A549 (cell line): ENCODE results near the gene SLC9C1. TPM values are rescaled to one million over a fixed set of nuclear protein-coding genes. Genes with fewer than 3 reads are reported as not detected.

Experiments used
- ATAC-seq, 2 experiments: fragments of 200-7000 bp in 1 of 2; fragments of >200 bp in 1 of 2; cut with Nextera tagmentation in 1 of 2; cut with Tn5 transposase in 1 of 2; 3 replicates each; pipeline versions ENCODE4 v1.8.0 to v1.9.1; 2018 to 2020; ENCODE audit warnings: mild to moderate bottlenecking in 1 of 2, moderate library complexity in 1 of 2
- CTCF ChIA-PET: fragments of 300-600 bp; sonication (Branson Sonifier 250); formaldehyde crosslinking; extraction: SDS; loops from one replicate; lab custom pipeline; 2021; ENCODE audit warnings: antibody characterized with exemption, inconsistent platforms; lab: Yijun Ruan, JAX
- POLR2A ChIA-PET: fragments of 350-600 bp; formaldehyde crosslinking; extraction: SDS; loops from one replicate; lab custom pipeline; 2021; ENCODE audit warnings: antibody characterized with exemption, inconsistent platforms; lab: Yijun Ruan, JAX
- DNase-seq, 2 experiments: peaks; one replicate each; pipeline versions ENCODE4 v3.0.0 to v3.0.0-alpha.2; 2011 to 2016; ENCODE audit warnings: low read depth in 1 of 2, low spot score in 1 of 2
- FAIRE-seq: peaks from 2 replicates; lab custom pipeline; 2011; peaks lifted over from hg19 to GRCh38; lab: Jason Lieb, UNC
- H3K27ac ChIP-seq, 2 experiments: fragments of >200 bp; sonication (Bioruptor Twin); formaldehyde crosslinking; 3 replicates each; pipeline ENCODE4 v1.5.1; 2016 to 2017
- H3K4me1 ChIP-seq: fragments of >200 bp; sonication (Bioruptor Twin); formaldehyde crosslinking; 3 replicates; pipeline ENCODE4 v1.6.1; 2016
- H3K4me2 ChIP-seq: fragments of >200 bp; sonication (Bioruptor Twin); formaldehyde crosslinking; 3 replicates; pipeline ENCODE4 v1.6.1; 2016
- H3K4me3 ChIP-seq: fragments of >200 bp; sonication (Bioruptor Twin); formaldehyde crosslinking; 3 replicates; pipeline ENCODE4 v1.5.1; 2016
- H3K9me3 ChIP-seq: fragments of >200 bp; sonication (Bioruptor Twin); formaldehyde crosslinking; 3 replicates; pipeline ENCODE4 v1.6.1; 2016
- BCL3 ChIP-seq: fragments of >200 bp; sonication (Bioruptor Twin); formaldehyde crosslinking; IDR thresholded peaks from 3 replicates; pipeline ENCODE4 v1.6.1; 2016
- CHD2 ChIP-seq: fragments of 150-350 bp; IDR thresholded peaks from 2 replicates; pipeline ENCODE4 v1.6.1; 2014; ENCODE audit warnings: low read length; ENCODE audit not compliant: partially characterized antibody
- CTCF ChIP-seq: fragments of >200 bp; sonication (Bioruptor Twin); formaldehyde crosslinking; IDR thresholded peaks from 3 replicates; pipeline ENCODE4 v1.5.1; 2016
- E2F6 ChIP-seq: IDR thresholded peaks from 2 replicates; pipeline ENCODE4 v1.6.1; 2012; ENCODE audit warnings: low read depth, borderline replicate concordance
- EHMT2 ChIP-seq: fragments of 200-600 bp; sonication (generic); IDR thresholded peaks from 2 replicates; pipeline ENCODE4 v1.6.1; 2016; ENCODE audit warnings: antibody characterized with exemption, low read depth, mild to moderate bottlenecking, moderate library complexity
- ESRRA ChIP-seq: fragments of 150-350 bp; IDR thresholded peaks from 2 replicates; pipeline ENCODE4 v1.6.1; 2014; ENCODE audit warnings: mild to moderate bottlenecking, low read length, borderline replicate concordance
- HES2 ChIP-seq: fragments of >200 bp; sonication (Bioruptor Twin); formaldehyde crosslinking; IDR thresholded peaks from 2 replicates; pipeline ENCODE4 v1.6.1; 2016
- HMGXB4 ChIP-seq: fragments of 250-450 bp; sonication (Bioruptor Pico); IDR thresholded peaks from 2 replicates; pipeline ENCODE4 v1.5.0; 2021; ENCODE audit warnings: mild to moderate bottlenecking, moderate library complexity, borderline replicate concordance
- HOXB5 ChIP-seq: fragments of 250-450 bp; sonication (Bioruptor Pico); IDR thresholded peaks from 2 replicates; pipeline ENCODE4 v1.5.0; 2020; ENCODE audit warnings: mild to moderate bottlenecking, moderate library complexity
- JUN ChIP-seq, 2 experiments: fragments of >200 bp; sonication (Bioruptor Twin); formaldehyde crosslinking; IDR thresholded peaks; 2 replicates in 1 of 2; 3 replicates in 1 of 2; pipeline ENCODE4 v1.6.1; 2016 to 2017
- KDM5A ChIP-seq: fragments of 200-600 bp; sonication (generic); IDR thresholded peaks from 2 replicates; pipeline ENCODE4 v1.6.1; 2016; ENCODE audit warnings: antibody characterized with exemption, mild to moderate bottlenecking
- NPAS2 ChIP-seq: fragments of 250-450 bp; sonication (Bioruptor Pico); IDR thresholded peaks from 2 replicates; pipeline ENCODE4 v1.8.0; 2022; ENCODE audit warnings: mild to moderate bottlenecking, moderate library complexity, borderline replicate concordance
- RAD21 ChIP-seq, 2 experiments: fragments of >200 bp in 1 of 2; sonication (Bioruptor Twin) in 1 of 2; formaldehyde crosslinking in 1 of 2; IDR thresholded peaks in 1 of 2; conservative IDR thresholded peaks in 1 of 2; 2 replicates in 1 of 2; 3 replicates in 1 of 2; pipeline ENCODE4 v1.6.1; 2012 to 2018; ENCODE audit warnings: inconsistent platforms in 1 of 2
- RARB ChIP-seq: fragments of 250-450 bp; sonication (Bioruptor Pico); IDR thresholded peaks from 2 replicates; pipeline ENCODE4 v1.8.0; 2021; ENCODE audit warnings: mild to moderate bottlenecking, moderate library complexity
- REST ChIP-seq: fragments of 200-600 bp; sonication (generic); IDR thresholded peaks from 2 replicates; pipeline ENCODE4 v1.6.1; 2016; ENCODE audit warnings: antibody characterized with exemption, mild to moderate bottlenecking, moderate library complexity
- SMC3 ChIP-seq: fragments of >200 bp; sonication (Bioruptor Twin); formaldehyde crosslinking; IDR thresholded peaks from 3 replicates; pipeline ENCODE4 v1.6.1; 2018; ENCODE audit warnings: inconsistent platforms
- TP53 ChIP-seq: fragments of 250-450 bp; sonication (Bioruptor Pico); IDR thresholded peaks from 2 replicates; pipeline ENCODE4 v1.5.0; 2021; ENCODE audit warnings: mild to moderate bottlenecking, moderate library complexity
- ZC3H11A ChIP-seq: fragments of 450-650 bp; IDR thresholded peaks from 2 replicates; pipeline ENCODE4 v1.6.1; 2014; ENCODE audit warnings: antibody characterized with exemption, mild to moderate bottlenecking
- WGBS: methylation state at CpG from one replicate; pipeline ENCODE4 v1.1.6; 2017; ENCODE audit errors: missing lambda C conversion rate; 5-methylcytosine and 5-hydroxymethylcytosine counted together
- polyA plus RNA-seq, 4 experiments: library from polyadenylated mRNA; depleted of rRNA in 3 of 4; stranded (reverse); fragments of >200 nt; fragmentation: RNase III in 1 of 4; extraction: RNeasy Plus Mini Kit Qiagen cat#74134 plus additional on column Dnase treatment in 1 of 4; gene quantifications; 2 replicates in 3 of 4; 3 replicates in 1 of 4; pipeline ENCODE4 v1.2.3, GENCODE V29; 2011 to 2017

The SLC9C1 gene
- polyA plus RNA-seq, 2 of the 4 experiments (the other 2 are of a cell fraction), result not detected

GRCh38 chr3:112319516-112320276, 25.7 kb upstream of the SLC9C1 start:
- WGBS, result 56% methylated on average over 4 of the region's 4 CpGs
- H3K27ac ChIP-seq, result no peak overlapping the region
- no peaks in the 10 kb centered on the region for H3K9me3 ChIP-seq
- POLR2A ChIA-PET, result no interaction called here
- CTCF ChIA-PET, result interaction anchor here (0.5 to 1.8 kb wide), 3 partner anchors 11 to 198 kb away, joined by 3 to 9 read pairs (median 4); partner anchors contain the start of gene SLC9C1
- no peak for FAIRE-seq
- H3K4me2 ChIP-seq, result no peak overlapping the region
- no peak for DNase-seq
- no peak for ATAC-seq
- H3K4me1 ChIP-seq, result no peaks in the 10 kb centered on the region
- no peak for TF ChIP-seq HMGXB4 (CRISPR knock-in tag)
- no peak for TF ChIP-seq HOXB5
- TF ChIP-seq HES2, result no peak
- no peak for TF ChIP-seq ZC3H11A
- no peak for TF ChIP-seq SMC3
- TF ChIP-seq TP53, result no peak
- no peak for TF ChIP-seq KDM5A
- TF ChIP-seq RAD21 (conservative IDR thresholded peaks at IDR 0.05 in 1 of 2, IDR thresholded peaks at IDR 0.05 in 1 of 2), result no peak
- H3K4me3 ChIP-seq, result no peak overlapping the region

- ChIA-PET POLR2A (no interaction called here), CTCF (interaction anchor here (1.0 to 1.5 kb wide), 4 partner anchors 12 to 204 kb away, joined by 3 read pairs; no protein-coding TSS in a partner anchor)
- no peak for FAIRE-seq
Measured at GRCh38 chr3:112315791-112316190, 21.8 kb upstream of the SLC9C1 start.

More at GRCh38 chr3:112315791-112316190, 21.8 kb upstream of the SLC9C1 start:
- 17% methylated on average over 1 of the region's 1 CpG for WGBS
- ATAC-seq, result no peak
- Histone ChIP-seq H3K4me2 (no peak overlapping the region), H3K4me3 (no peak overlapping the region), H3K27ac (no peak overlapping the region), H3K9me3 (no peaks in the 10 kb centered on the region), H3K4me1 (no peaks in the 10 kb centered on the region)
- DNase-seq, result no peak
- TF ChIP-seq JUN (IDR thresholded peaks at IDR 0.05) (no peak), BCL3 (no peak), RARB (no peak), TP53 (no peak), E2F6 (no peak), EHMT2 (no peak), ESRRA (no peak), NPAS2 (CRISPR knock-in tag) (no peak), CHD2 (no peak), REST (no peak), CTCF (no peak)
